GM12864 (cell line): ENCODE measurements around the gene MYOT.

Source experiments
- DNase-seq: peaks from one replicate; pipeline ENCODE4 v3.0.0-alpha.2; 2011; ENCODE audit warnings: low read depth
- H3K4me3 ChIP-seq: 2 replicates; pipeline ENCODE4 v1.5.1; 2011; ENCODE audit warnings: mild to moderate bottlenecking, low read depth, low read length, control low read depth
- TF ChIP-seq, protein P1 (sequence below): IDR thresholded peaks from 2 replicates; pipeline ENCODE4 v1.5.1; 2011; ENCODE audit warnings: low read depth, mild to moderate bottlenecking, moderate library complexity, low read length, control low read depth, inconsistent platforms; ENCODE audit errors: missing control alignments

The MYOT gene

DNA sequence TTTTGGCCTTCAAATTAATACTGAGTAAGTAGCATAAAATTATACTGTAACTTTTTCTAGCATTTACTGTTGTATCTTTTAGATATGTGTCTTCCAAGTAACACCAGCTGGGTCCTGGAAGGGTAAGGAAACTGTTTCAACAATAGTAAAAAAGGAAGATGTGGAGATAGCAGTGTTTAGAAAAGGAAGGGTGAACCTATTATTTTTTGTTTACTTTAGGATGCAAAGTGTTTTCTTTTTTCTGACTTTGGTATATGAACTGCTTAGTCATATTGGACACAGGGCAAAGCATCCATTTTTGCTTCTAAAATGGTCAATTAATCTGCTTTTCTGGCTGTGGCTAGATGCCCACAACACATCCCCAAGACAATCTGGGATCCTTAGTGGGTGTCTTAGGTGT, 26.9 kb downstream of the MYOT start:
- TF ChIP-seq, protein P1, sequence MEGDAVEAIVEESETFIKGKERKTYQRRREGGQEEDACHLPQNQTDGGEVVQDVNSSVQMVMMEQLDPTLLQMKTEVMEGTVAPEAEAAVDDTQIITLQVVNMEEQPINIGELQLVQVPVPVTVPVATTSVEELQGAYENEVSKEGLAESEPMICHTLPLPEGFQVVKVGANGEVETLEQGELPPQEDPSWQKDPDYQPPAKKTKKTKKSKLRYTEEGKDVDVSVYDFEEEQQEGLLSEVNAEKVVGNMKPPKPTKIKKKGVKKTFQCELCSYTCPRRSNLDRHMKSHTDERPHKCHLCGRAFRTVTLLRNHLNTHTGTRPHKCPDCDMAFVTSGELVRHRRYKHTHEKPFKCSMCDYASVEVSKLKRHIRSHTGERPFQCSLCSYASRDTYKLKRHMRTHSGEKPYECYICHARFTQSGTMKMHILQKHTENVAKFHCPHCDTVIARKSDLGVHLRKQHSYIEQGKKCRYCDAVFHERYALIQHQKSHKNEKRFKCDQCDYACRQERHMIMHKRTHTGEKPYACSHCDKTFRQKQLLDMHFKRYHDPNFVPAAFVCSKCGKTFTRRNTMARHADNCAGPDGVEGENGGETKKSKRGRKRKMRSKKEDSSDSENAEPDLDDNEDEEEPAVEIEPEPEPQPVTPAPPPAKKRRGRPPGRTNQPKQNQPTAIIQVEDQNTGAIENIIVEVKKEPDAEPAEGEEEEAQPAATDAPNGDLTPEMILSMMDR: no peak
- no peak for DNase-seq
- H3K4me3 ChIP-seq: no peak overlapping the region

GRCh38 chr5:137896560-137896959, 28.9 kb downstream of the MYOT start:
- H3K4me3 ChIP-seq: no peak overlapping the region
- DNase-seq: no peak
- TF ChIP-seq, protein P1: no peak

DNA sequence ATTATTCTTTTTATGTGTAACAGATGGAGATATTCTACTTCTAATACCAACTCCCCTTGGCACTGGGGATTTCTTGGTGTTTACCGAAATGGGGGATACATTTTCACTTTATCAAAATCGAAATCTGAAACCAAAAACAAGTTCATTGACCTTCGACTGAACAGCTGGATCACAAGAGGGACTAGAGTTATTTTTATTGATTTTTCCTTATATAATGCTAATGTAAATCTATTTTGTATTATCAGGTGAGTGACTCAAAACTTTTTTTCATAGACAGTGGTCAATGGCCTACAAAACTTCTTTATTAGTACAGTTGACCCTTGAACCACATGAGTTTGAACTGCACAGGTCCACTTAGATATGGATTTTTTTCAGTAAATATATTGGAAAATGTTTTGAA, 31.8 kb downstream of the MYOT start:
- DNase-seq: no peak
- TF ChIP-seq, protein P1: no peak
- H3K4me3 ChIP-seq: no peak overlapping the region

GRCh38 chr5:137901011-137901817, 33.6 kb downstream of the MYOT start:
- H3K4me3 ChIP-seq: no peak overlapping the region
- no peak for DNase-seq
- TF ChIP-seq, protein P1: no peak

DNA sequence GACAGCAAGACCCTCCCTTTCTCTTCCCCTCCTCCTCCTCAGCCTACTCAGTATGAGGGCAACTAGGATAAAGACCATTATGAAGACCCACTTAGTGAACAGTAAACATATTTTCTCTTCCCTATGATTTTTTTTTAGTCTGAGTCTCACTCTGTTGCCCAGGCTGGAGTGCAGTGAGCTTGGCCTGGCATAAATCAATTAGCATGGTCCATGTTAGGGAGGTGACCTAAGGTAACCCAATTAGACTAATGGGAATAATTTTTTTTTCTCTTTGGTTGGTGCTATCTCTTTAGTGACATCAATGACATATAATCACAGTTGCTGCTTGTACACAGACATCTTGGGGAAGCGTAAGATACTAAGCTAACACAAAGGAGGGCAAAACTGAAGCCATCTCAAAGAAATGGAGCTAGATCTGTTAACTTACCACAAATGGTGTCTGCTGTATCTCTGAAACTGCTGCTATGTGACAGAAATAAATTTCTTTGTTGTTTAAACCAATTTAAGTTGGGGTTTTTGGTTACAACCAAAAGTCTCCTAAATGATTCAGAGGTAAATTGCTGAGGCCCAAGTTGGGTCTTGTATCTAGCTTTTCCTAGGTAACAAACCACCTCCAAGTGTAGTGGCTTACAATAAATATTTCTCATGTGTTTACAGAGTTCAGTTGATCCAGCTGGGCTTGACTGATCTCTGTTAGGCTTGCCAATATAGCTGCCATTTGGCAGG, 34.9 kb downstream of the MYOT start:
- DNase-seq: no peak
- H3K4me3 ChIP-seq: no peak overlapping the region

GRCh38 chr5:137914758-137915157, 47.1 kb downstream of the MYOT start:
- no peak for DNase-seq
- H3K4me3 ChIP-seq: no peak overlapping the region
- TF ChIP-seq, protein P1: no peak

More for the DNA sequence above, 34.9 kb downstream of the MYOT start:
- TF ChIP-seq, protein P1: no peak

DNA sequence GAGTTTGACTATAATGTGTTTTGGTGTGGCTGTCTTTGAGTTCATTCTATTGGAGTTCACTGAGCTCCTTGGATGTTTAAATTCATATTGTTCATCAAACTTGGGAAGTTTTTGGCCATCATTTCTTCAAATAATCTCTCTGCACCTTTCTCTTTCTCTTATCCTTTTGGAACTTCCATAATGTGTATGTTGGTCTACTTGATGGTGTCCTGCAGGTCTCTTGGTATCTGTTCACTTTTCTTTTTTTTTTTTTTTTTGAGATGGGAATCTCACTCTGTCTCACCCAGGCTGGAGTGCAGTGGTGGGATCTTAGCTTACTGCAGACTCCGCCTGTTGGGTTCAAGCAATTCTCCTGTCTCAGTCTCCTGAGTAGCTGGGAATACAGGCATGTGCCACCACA, 49.3 kb downstream of the MYOT start:
- DNase-seq: no peak
- no peak overlapping the region for H3K4me3 ChIP-seq
- TF ChIP-seq, protein P1: no peak
